GM18505 (cell line): ENCODE data around the gene CALCA.
"Not testable (repeated sequence)": the region's sequence is repeated elsewhere in the genome, so short reads cannot be mapped to it uniquely, and the experiment has no call there.

ENCODE experiments used
- ATAC-seq: cut with Tn5 transposase; IDR thresholded peaks from one replicate; pipeline ENCODE4 v1.9.1; 2021; ENCODE audit not compliant: unreplicated experiment
- POLR2A ChIP-seq: IDR thresholded peaks from 4 replicates; pipeline ENCODE4 v1.6.1; 2011; ENCODE audit warnings: borderline replicate concordance; ENCODE audit not compliant: insufficient read depth, insufficient read length; ENCODE audit errors: extremely low read depth

CALCA gene, protein sequence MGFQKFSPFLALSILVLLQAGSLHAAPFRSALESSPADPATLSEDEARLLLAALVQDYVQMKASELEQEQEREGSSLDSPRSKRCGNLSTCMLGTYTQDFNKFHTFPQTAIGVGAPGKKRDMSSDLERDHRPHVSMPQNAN

DNA sequence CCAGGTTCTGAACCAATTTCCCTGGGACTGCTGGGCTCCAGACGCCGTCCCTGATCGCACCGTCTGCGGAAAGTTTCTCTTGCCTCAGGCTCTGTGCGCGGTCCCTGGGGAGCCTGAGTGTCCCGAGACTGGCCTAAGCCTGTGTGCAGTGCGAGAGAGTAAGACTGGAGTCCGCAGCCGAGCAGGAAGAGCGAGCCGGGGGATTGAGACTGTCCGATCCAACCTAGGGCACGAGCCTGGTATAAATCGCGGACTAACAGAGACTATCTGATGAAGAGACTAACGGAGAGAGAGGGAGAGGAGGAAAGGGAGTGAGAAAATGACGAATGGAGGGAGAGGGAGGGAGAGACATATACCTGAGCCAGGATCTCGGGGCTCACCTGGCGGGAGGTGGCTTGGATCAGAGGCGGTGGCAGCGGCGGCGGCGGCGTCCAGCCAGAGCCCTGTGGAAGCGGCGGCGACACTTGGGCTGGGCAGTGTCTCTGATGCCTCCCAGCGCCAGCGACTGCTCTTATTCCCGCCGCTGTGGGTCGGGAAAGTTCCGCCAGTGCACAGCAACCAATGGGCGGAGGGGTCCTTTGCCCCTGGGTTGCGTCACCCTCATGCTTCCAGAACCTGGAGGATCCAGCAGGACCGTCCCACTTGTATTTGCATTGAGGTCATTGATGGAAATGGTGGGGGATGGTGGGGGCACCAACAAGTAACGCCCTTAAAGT, at the start of gene CALCA:
CALCA (minus strand) TSS at position 487 of the 716 bp plus-strand sequence. CDS start 1,159 bp downstream, outside the sequence.
- no peak for TF ChIP-seq POLR2A
- no peak for ATAC-seq

DNA sequence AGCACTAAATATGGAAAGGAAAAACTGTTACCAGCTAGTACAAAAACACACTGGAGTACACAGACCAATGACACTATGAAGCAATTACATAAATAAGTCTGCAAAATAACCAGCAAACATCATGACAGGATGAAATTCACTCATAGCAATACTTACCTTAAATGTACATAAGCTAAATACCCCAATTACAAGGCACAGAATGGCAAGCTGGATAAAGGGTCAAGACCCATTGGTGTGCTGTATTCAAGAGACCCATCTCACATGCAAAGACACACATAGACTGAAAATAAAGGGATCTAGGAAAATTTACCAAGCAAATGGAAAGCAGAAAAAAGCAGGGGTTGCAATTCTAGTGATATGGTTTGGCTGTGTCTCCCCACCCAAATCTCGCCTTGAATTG, 44.0 kb upstream of the CALCA start:
- TF ChIP-seq POLR2A: no peak
- ATAC-seq: no peak

DNA sequence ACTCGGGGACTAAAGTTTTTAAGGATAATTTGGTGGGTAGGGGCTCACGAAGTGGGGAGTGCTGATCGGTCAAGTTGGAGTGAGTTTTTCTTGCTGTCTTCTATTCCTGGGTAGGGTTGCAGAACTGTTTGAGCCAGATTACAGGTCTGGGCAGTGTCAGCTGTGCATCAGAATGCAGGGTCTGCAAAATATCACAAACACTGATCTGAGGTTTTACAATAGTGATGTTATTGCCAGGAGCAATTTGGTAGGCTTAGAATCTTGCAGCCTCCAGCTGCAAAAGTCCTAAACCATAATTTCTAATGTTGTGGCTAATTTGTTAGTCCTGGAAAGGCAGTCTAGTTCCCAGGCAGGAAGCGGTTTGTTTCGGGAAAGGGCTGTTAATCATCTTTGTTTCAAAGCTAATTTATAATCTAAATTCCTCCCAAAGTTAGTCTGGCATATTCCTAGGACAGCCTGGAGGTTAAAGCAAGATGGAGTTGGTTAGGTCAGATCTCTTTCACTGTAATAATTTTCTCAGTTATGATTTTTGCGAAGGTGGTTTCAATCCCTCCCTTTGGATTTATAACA, 39.7 kb upstream of the CALCA start:
- ATAC-seq: no peak
- TF ChIP-seq POLR2A: no peak

DNA sequence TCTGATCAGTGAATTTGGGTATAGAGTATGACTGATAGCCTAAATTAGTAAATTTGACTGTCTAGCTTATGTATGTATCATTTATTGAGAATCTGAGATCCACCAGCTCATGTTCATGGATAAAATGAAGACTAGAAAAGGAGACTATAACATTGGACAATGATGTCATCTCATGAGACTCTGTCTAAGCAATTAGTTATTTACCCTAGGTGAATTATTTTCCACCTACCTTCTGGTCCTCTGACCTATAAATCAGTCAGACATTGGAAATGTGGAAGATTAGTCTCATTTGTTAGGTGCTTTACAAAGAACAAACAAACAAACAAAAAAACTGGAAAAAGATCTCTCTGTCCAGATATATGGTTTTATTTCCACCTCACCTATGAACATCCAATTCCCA, 38.7 kb upstream of the CALCA start:
- no peak for ATAC-seq
- TF ChIP-seq POLR2A: no peak

DNA sequence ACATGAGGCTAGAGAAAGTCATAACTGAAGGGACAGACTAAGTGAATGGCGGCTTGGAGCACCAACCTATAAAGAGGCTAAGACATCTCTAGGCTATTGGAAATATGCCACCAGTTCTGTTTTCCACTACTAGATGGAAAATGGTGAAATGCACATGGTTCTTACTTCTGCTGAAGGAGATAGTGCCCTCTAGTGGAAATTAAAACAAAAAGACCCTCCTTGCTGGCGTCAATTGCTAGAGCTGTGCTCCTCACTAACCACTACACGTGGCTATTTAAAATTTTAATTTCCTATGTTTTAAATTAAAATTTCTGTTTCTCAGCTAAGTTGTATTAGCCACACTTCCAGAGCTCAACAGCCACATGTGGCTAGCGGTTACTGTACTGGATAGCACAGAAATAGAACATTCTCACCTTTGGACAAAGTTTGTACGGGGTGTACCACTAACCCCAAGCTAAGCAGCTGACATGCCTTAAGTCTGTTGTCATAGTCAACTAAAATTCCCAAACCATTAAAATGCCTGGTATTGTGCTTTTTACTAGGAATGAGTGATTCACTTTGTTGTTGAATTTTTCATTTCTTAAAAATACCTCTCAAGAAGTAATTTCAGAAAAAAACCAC, 34.1 kb upstream of the CALCA start:
- TF ChIP-seq POLR2A: no peak
- ATAC-seq: no peak

DNA sequence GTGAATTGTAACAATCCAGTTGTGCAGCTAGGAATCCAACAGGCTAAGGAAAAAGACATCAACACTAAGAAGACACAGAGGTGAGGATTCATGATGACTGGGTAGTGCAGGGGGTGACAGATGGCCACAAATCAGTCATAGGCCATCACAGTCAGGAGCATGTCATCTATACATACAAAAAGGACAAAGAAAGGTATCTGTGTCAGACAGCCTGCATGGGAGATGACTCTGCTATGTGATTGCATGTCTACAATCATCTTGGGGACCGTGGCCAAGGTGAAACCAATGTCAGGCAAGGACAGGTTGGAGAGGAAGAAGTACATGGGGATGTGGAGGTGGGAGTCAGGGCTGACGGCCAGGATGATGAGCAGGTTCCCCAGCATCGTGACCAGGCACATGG, 16.0 kb upstream of the CALCA start:
- ATAC-seq: not testable (repeated sequence)

DNA sequence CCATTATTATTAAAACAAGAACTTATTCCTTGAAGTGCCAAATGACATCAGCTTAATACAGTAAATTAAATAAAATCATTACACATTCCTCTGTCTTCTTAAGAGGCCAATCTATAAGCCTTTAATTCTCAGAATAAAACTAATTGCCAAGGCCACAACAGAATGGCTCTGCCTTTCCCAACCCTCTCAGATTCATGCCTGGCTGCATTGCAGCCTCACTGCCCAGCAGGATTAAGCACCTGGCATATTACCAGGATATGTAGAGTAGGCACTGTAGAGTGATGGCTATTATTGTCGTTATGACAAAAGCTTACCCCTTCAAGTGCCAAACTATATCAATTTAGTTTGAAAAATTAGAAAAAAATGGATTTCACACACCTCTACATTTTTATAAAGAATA, 9.4 kb upstream of the CALCA start:
- no peak for ATAC-seq
- no peak for TF ChIP-seq POLR2A

DNA sequence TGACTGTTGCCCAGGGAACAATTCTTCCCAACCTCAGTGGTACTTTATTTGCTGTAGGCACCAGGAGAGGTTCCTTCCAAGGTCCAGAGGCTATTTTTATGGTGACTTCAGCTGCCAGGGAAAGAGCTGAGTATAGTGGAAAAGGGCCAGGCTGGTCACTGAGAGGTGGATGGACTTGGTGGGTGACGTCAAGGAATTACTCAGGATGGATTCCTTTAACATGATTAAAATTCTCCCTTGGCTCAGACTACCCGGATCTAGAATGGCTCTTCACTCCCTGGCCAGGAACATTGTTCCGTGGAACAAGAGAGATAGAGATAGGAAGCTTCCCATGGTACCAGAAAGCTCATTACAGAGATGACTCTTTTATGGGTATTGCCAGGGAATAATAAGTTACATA, 8.7 kb upstream of the CALCA start:
- no peak for TF ChIP-seq POLR2A
- no peak for ATAC-seq

DNA sequence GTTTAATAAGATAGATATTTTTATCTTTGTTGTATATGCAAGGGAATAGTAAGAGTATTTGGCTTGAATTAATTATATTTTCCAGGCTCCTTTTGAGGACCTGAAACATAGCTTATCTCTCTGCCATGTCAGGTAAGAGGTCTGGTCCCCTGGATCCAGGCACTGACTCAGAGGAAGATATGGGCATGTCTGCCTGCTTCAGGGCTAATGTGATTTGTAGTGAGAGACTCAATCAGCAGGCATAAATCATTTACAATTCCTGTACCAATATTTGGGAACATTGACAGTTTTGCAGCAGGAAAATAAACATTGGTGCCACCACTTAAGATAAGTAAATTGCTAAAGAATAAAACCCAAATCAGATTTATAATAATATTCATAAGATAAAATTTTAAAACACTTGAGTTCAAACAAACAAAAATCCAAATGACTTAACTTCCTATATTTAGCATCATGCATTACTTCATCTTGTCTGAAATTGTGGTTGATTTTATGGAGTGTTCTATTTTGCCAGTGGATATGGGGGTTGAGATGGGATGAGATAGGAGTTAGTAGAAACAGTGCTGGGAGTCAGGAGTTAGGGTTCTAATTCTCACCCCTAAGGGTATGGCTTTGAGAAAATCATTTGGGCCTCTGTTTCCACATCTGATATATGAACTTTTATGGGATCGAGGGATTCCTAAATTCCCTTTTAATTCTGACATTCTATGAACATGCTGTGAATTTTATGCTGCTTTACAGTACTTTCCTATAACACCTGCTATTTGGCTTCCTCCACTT, 5.1 kb upstream of the CALCA start:
- no peak for ATAC-seq
- no peak for TF ChIP-seq POLR2A

DNA sequence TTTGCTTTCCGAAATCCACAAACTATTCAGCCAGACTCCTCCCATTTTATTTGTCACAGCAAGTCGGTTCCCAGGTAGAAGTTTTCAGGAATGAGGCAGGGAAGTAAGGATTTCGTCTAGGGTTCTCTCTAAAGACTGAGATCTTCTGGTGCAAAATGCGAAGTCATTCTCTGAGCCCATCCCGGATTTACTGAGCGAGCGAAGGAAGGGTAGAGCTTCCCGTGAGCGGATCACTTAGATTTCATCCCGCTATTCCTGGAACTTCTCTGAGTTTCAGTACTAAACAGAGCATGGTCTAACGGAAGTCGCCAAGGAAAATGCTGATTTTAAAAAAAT, 3.1 kb upstream of the CALCA start:
- TF ChIP-seq POLR2A: no peak
- no peak for ATAC-seq

DNA sequence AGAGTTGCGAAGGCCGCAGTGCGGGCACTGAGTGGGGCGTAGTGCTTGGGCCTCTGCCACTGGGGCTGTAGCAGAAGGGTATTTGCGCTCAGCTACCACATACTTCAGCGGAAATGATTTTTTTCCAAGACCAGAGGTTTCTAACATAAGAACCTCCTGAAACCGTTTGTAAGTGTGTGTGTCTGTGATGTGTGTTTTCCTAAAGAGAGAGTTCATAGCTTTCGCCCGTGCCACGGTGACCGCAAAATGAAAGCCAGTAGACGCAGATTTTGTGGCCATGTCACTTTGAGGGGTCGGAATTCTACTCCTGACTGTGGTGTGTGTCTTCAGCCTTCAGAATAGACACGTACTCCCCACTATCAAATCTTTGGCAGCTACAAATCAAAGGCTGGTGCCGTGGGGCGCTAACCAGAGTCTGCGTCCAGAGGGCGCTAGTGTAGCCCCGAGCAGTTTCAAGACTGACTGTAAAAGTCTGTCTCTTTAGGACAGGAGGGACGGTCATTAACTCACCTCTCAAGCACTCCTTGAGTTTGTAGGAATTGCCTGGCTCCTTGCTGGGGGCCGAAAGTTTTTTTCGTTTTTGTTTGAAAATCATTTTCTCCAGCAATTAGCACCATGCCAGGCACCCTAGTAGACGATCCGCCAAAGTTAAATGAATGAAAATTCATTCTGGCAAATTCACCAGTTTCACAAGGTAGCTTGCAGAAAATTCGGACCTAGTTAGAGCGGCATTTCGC, 2.5 kb upstream of the CALCA start:
- no peak for ATAC-seq
- no peak for TF ChIP-seq POLR2A

DNA sequence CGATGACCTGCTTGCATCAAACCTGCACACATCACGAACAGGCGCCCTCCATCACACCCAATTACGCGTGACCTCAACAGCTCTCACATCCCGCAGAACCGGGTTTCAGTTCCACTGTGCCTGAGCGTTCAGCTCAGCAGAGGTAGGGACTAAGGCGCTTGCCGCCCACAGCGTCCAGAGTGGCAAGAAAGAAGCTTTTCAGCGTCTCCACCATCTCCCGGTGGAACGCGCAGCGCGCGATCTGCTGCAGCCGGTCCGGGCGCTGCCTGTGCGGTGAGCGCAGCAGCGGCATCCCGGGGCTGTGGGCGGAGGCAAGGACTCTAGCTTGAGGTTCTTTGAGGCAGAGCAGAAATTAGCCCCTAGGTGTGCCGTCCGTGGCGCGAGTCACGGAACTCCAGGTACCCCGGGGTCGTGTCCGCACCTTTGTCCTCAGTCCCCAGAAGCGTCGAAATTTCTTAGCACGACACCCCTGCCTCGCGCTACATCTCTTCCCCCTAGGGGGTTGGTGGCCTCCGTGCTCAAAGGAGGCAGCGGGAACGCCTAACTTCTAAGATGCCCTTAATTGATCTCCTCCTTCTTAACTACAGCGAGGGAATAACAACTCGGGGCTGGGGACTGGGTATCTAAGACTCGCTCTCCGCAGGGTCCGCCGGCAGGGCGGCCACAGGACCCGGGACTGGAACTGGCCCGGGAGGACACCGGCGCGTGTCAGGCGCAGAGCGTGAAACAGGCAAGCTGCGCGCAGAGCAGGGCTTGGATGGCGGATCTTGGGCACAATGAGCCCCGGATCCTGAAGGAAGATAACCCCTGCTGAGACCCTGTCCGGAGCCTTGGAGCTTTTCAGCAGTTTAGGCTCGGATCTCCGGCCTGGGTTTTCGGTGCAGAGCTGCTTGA, 1.7 kb upstream of the CALCA start:
- peak; percentile 80 for ATAC-seq
- TF ChIP-seq POLR2A: no peak
